Right lobe of liver (tissue), 6 donors: ENCODE data around the gene SLC7A5. TPM values are rescaled to one million over a fixed set of nuclear protein-coding genes. Genes with fewer than 3 reads are reported as not detected.

Source experiments
- ATAC-seq, 4 donors: fragments of 200-7000 bp; cut with Tn5 transposase; one replicate each; pipeline ENCODE4 v1.9.1; 2020; ENCODE audit warnings: mild to moderate bottlenecking in 4 of 4, moderate library complexity in 4 of 4
- DNase-seq, 3 donors: peaks; one replicate each; pipeline ENCODE4 v3.0.0-alpha.2; 2020
- H3K27ac ChIP-seq, 3 donors: fragments of 200-600 bp; one replicate each; pipeline ENCODE4 v1.8.0; 2022
- H3K27me3 ChIP-seq, 2 donors: fragments of 200-600 bp; one replicate each; pipeline ENCODE4 v1.8.0; 2022
- H3K36me3 ChIP-seq, 4 donors: fragments of 200-600 bp; sonication (generic) in 1 of 4; one replicate each; pipeline versions ENCODE4 v1.5.1 to v1.8.0; 2017 to 2022; ENCODE audit warnings: control low read depth in 1 of 4
- H3K4me1 ChIP-seq, 4 donors: fragments of 200-600 bp; sonication (generic) in 1 of 4; one replicate each; pipeline versions ENCODE4 v1.5.1 to v1.8.0; 2017 to 2022; ENCODE audit warnings: control low read depth in 1 of 4
- H3K4me3 ChIP-seq, 3 donors: fragments of 200-600 bp; one replicate each; pipeline ENCODE4 v1.8.0; 2022
- H3K9me3 ChIP-seq, 4 donors: fragments of 200-600 bp; sonication (generic) in 1 of 4; one replicate each; pipeline versions ENCODE4 v1.5.1 to v1.8.0; 2017 to 2022; ENCODE audit warnings: control low read depth in 1 of 4
- POLR2A ChIP-seq: fragments of 450-650 bp; IDR thresholded peaks from one replicate; pipeline ENCODE4 v1.6.1; 2017; ENCODE audit warnings: antibody characterized with exemption, mild to moderate bottlenecking
- WGBS: methylation state at CpG from one replicate; pipeline ENCODE4 v1.1.6; 2018; ENCODE audit warnings: low coverage, low lambda C conversion rate; ENCODE audit not compliant: insufficient coverage; ENCODE audit errors: missing lambda C conversion rate; 5-methylcytosine and 5-hydroxymethylcytosine counted together
- intact Hi-C, 2 donors: fragments of 100-400 bp; cut with DNase I; formaldehyde crosslinking; loops; one replicate each; pipeline versions ENCODE4 v1.11.2 to v1.14.1; 2022
- total RNA-seq, 6 experiments: library from RNA; depleted of rRNA in 2 of 6; stranded (reverse); fragments of >200 nt in 2 of 6; fragmentation: NEBNext Ultra II Directional in 3 of 6; extraction: Animal tissue kit (Norgen Biotek cat#: 25700) in 3 of 6; gene quantifications; one replicate each; pipeline versions ENCODE4 v1.1.0 to v1.2.4, GENCODE V29; 2016 to 2023
- TF ChIP-seq, protein P1 (sequence below), 4 donors: fragments of 200-600 bp in 3 of 4; fragments of 450-650 bp in 1 of 4; IDR thresholded peaks; one replicate each; pipeline versions ENCODE4 v1.5.1 to v1.8.0; 2016 to 2022; ENCODE audit warnings: antibody characterized with exemption in 4 of 4, mild to moderate bottlenecking in 2 of 4
- donor health status: DM: no; HTN: yes; CAD: no.
- donor health status: DM: no; HTN: no; CAD: no.
- donor health status: DM: no; HTN: no; CAD: no.
- donor health status: DM: no; HTN: yes; CAD: no.
- donor health status: DM: no; HTN: yes; CAD: no.

Gene SLC7A5
- total RNA-seq, 6 experiments from 2014 or later: 7.0 to 16.3 (median 12.4) TPM

DNA sequence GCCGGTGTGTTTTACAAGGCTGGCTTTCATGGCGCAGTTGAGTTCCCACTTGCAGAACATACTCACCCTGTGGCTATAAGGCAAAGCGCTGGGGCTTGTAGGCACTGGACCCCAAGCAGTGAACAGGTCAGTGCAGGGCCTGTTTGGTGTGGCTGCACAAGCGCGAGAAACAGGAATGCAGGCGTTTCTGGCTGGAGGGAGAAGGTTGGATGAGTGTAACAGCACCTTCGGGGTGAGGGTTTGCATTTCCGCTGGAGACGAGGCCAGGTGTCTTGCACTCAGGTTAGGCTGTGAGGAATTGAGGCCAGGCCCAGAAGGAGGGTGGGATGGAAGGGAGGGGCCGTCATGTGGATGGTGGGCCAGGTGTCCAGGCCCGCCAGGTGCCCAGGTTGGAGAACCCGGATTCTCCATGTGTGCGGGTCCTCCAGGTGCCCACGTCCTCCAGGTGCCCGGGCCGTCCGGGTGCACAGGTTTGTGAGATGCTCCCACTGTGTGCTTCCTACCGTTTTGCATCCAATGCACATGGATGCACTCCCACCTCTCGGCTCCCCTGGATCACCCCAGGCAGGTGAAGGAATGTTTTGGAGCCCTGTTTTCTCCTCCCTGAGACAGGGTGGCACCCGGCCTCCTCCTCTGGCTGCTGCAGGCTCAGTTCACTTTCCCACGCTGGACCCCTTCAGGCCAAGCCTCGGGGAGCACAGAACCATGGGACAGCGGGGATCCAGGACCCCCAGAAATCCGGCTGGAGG, 46.0 kb downstream of the SLC7A5 start:
- Histone ChIP-seq H3K27me3 (no peaks in the 10 kb centered on the region), H3K27ac (no peak overlapping the region), H3K36me3 (no peaks in the 10 kb centered on the region), H3K9me3 (no peaks in the 10 kb centered on the region), H3K4me3 (no peak overlapping the region), H3K4me1 (no peaks in the 10 kb centered on the region)
- intact Hi-C loops: no loop called here
- DNase-seq: no peak
- TF ChIP-seq, protein P1, sequence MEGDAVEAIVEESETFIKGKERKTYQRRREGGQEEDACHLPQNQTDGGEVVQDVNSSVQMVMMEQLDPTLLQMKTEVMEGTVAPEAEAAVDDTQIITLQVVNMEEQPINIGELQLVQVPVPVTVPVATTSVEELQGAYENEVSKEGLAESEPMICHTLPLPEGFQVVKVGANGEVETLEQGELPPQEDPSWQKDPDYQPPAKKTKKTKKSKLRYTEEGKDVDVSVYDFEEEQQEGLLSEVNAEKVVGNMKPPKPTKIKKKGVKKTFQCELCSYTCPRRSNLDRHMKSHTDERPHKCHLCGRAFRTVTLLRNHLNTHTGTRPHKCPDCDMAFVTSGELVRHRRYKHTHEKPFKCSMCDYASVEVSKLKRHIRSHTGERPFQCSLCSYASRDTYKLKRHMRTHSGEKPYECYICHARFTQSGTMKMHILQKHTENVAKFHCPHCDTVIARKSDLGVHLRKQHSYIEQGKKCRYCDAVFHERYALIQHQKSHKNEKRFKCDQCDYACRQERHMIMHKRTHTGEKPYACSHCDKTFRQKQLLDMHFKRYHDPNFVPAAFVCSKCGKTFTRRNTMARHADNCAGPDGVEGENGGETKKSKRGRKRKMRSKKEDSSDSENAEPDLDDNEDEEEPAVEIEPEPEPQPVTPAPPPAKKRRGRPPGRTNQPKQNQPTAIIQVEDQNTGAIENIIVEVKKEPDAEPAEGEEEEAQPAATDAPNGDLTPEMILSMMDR (IDR thresholded peaks at IDR 0.05): no peak
- no peak for TF ChIP-seq POLR2A
- WGBS: 46% methylated on average over 3 of the region's 24 CpGs
- no peak for ATAC-seq

DNA sequence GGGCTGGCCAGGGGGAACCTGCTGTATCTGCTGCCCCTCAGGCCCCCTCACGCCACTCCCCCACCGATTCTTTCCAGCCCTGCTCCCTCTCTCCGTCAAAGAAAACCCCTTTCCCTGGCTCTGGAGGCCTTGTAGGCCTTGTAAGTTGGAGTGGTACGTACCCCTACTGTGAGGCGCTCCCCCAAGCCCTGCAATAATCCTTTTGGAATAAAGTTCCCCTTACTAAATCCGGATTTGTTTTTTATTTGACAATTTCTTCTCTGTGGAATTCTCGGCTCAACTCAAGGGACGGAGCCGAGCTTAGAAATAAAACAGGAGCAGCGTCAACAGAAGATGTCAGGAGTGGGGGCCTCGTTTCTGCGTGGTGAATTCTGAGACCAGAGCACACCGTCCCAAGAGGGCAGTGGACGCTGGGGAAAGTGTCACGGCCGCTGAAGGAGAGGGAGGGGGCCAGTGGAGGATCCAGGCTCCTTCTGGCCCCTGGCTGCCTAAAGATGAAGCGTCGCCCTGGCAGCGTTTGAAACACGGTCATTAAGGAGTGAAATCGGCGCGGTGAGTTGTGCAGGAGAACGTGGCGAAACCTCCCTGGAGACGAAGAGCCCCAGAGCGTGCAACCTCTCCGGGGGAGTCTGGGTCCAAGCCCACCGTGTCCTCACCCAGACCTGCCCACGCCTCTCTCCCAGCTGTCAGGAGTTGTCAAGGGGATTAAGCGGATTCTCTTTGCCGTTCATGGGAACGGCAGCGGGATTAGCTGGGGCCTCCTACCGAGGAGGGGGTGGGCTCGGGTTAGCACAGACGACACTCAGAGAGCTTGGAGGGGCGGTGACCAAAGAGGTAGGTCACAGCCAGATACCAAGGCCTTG, 47.0 kb downstream of the SLC7A5 start:
- no peak overlapping the region for H3K4me3 ChIP-seq
- H3K27ac ChIP-seq: no peak overlapping the region
- H3K27me3 ChIP-seq: no peaks in the 10 kb centered on the region
- no peaks in the 10 kb centered on the region for H3K9me3 ChIP-seq
- TF ChIP-seq, protein P1 (IDR thresholded peaks at IDR 0.05): no peak
- TF ChIP-seq POLR2A: no peak
- no peaks in the 10 kb centered on the region for H3K36me3 ChIP-seq
- intact Hi-C loops: no loop called here
- H3K4me1 ChIP-seq: no peaks in the 10 kb centered on the region
- WGBS: 70% methylated on average over 13 of the region's 38 CpGs
- ATAC-seq: no peak
- no peak for DNase-seq

DNA sequence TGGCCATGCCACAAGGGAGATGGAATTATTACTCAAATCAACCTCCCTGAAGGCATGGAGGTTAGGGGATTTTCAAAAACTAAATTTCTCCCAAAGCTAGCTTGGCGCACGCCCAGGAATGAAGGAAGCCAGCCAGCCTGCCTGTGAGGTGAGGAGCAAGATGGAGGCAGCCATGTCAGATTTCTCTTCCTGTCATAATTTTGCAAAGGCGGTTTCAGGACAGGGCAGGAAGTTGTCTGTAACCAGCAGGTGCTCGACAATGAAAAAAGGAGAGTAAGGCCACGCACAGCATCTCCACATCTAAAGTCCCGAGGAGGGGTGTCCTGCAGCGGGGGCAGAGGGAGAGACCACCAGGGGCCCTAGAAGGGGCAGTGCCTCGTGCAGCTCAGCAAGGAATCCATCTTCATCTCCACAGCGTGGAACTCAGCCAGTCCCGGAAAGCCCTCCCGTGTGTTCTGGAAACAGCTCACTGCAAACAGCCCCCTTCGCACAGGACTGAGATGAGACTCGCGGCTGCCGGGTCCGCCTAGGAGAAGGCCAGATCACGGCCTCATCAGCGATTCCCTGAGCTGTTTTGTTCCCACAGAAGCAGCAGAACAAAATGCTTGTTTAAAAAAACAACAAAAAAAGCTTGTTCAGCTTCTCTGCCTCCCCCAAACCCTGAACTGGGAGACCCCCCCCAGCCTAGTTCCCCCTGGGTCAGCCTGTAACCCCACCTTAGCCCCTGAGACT, 47.8 kb downstream of the SLC7A5 start:
- DNase-seq (peak in 1 of 3 donors; percentile 32), ATAC-seq (no peak)
- Histone ChIP-seq H3K27me3 (no peaks in the 10 kb centered on the region), H3K36me3 (no peaks in the 10 kb centered on the region), H3K4me3 (no peak overlapping the region), H3K4me1 (no peaks in the 10 kb centered on the region), H3K27ac (no peak overlapping the region), H3K9me3 (no peaks in the 10 kb centered on the region)
- TF ChIP-seq, protein P1 (IDR thresholded peaks at IDR 0.05): no peak
- no peak for TF ChIP-seq POLR2A
- 58% methylated on average over 4 of the region's 18 CpGs for WGBS
- intact Hi-C loops: no loop called here

DNA sequence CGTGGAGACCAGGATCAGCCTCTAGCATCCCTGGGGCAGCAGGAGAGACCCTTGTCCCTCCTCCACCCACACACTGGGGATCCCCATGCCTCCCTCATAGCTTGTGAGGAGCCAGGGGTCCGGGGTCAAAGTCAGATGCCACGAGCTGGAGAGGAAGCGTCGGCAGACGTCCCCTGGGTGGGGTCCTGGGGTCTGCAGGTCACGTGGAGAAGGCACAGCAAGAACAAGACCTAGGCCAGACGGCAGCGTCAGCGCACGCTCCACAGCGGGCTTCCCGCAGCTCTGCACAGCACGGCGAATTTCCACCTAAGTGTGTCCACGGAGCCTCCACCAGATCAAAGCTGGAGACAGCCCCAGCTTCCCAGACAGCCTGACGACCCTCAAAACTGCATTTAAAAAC, 49.3 kb downstream of the SLC7A5 start:
- DNase-seq (peak in 2 of 3 donors; percentile 39 to 46), ATAC-seq (no peak)
- no peak overlapping the region for H3K27ac ChIP-seq
- intact Hi-C loops: no loop called here
- H3K9me3 ChIP-seq: no peaks in the 10 kb centered on the region
- TF ChIP-seq POLR2A: no peak
- TF ChIP-seq, protein P1 (IDR thresholded peaks at IDR 0.05): no peak
- no peaks in the 10 kb centered on the region for H3K27me3 ChIP-seq
- WGBS: 77% methylated on average over 6 of the region's 17 CpGs
- no peak overlapping the region for H3K4me3 ChIP-seq
- H3K4me1 ChIP-seq: no peaks in the 10 kb centered on the region
- no peaks in the 10 kb centered on the region for H3K36me3 ChIP-seq
